ENCODE results near the gene PAK6. TPM values are rescaled to one million over a fixed set of nuclear protein-coding genes. Genes with fewer than 3 reads are reported as not detected.

The PAK6 gene
- total RNA-seq, 2 donors from 2014 or later = 4.9 to 10.4 TPM

GRCh38 chr15:40250771-40251483 lies 12.1 kb downstream of the PAK6 start:
- DNase-seq = no peak
- Histone ChIP-seq H3K36me3 (no peaks in the 10 kb centered on the region), H3K9me3 (no peaks in the 10 kb centered on the region), H3K4me1 (no peaks in the 10 kb centered on the region), H3K9ac (ENCODE audit: low read depth in 2 of 2, low read length in 2 of 2) (no peak overlapping the region), H3K27me3 (peaks cover 20% of the 10 kb centered on the region), H3K27ac (no peak overlapping the region), H3K4me3 (no peak overlapping the region)
- TF ChIP-seq CTCF (IDR thresholded peaks at IDR 0.05) = no peak
- intact Hi-C loops (cut with DNase I) = no loop called here

GRCh38 chr15:40251486-40252140 lies 12.8 kb downstream of the PAK6 start:
- no peak for DNase-seq
- Histone ChIP-seq H3K27me3 (peaks cover 20% of the 10 kb centered on the region), H3K27ac (no peak overlapping the region), H3K9me3 (no peaks in the 10 kb centered on the region), H3K9ac (ENCODE audit: low read depth in 2 of 2, low read length in 2 of 2) (no peak overlapping the region), H3K4me1 (no peaks in the 10 kb centered on the region), H3K4me3 (no peak overlapping the region), H3K36me3 (no peaks in the 10 kb centered on the region)
- intact Hi-C loops (cut with DNase I) = no loop called here
- TF ChIP-seq CTCF (IDR thresholded peaks at IDR 0.05) = no peak

GRCh38 chr15:40252141-40252437 lies 13.2 kb downstream of the PAK6 start:
- intact Hi-C loops (cut with DNase I) = no loop called here
- Histone ChIP-seq H3K9me3 (no peaks in the 10 kb centered on the region), H3K36me3 (no peaks in the 10 kb centered on the region), H3K9ac (ENCODE audit: low read depth in 2 of 2, low read length in 2 of 2) (no peak overlapping the region), H3K4me1 (no peaks in the 10 kb centered on the region), H3K27ac (no peak overlapping the region), H3K27me3 (peaks cover 20% of the 10 kb centered on the region), H3K4me3 (peak overlapping the region; percentile 73)
- no peak for DNase-seq
- no peak for TF ChIP-seq CTCF (IDR thresholded peaks at IDR 0.05)

GRCh38 chr15:40252438-40253166 lies 13.7 kb downstream of the PAK6 start:
- Histone ChIP-seq H3K9me3 (no peaks in the 10 kb centered on the region), H3K9ac (ENCODE audit: low read depth in 2 of 2, low read length in 2 of 2) (peak overlapping the region; percentile 63 to 82), H3K36me3 (no peaks in the 10 kb centered on the region), H3K4me1 (no peaks in the 10 kb centered on the region), H3K27ac (no peak overlapping the region), H3K4me3 (peak overlapping the region; percentile 73), H3K27me3 (peaks cover 20% of the 10 kb centered on the region)
- DNase-seq = peak; percentile 73
- intact Hi-C loops (cut with DNase I) = no loop called here
- TF ChIP-seq CTCF (IDR thresholded peaks at IDR 0.05) = no peak

- peak overlapping the region; percentile 73 for H3K4me3 ChIP-seq
- peaks cover 20% of the 10 kb centered on the region for H3K27me3 ChIP-seq
- peak overlapping the region; percentile 63 to 82 for H3K9ac ChIP-seq (ENCODE audit: low read depth in 2 of 2, low read length in 2 of 2)
- H3K9me3 ChIP-seq = no peaks in the 10 kb centered on the region
- no peak for TF ChIP-seq CTCF (IDR thresholded peaks at IDR 0.05)
- no peaks in the 10 kb centered on the region for H3K36me3 ChIP-seq
- H3K4me1 ChIP-seq = no peaks in the 10 kb centered on the region
- intact Hi-C loops (cut with DNase I) = no loop called here
- no peak overlapping the region for H3K27ac ChIP-seq
- DNase-seq = no peak
These were observed 14.4 kb downstream of the PAK6 start for GRCh38 chr15:40253167-40253790.

Measured in colonic mucosa (tissue), 4 donors.